Placental epithelial cell (primary cell): ENCODE results near the gene DISC1. TPM values are rescaled to one million over a fixed set of nuclear protein-coding genes. Genes with fewer than 3 reads are reported as not detected.

Experiments
- small RNA-seq: library from RNA; depleted of rRNA; stranded (forward); fragments of <200 nt; gene quantifications from one replicate; pipeline ENCODE3, GENCODE V24; 2012
- total RNA-seq: library from RNA; depleted of rRNA; stranded (reverse); fragments of >200 nt; gene quantifications from 2 replicates; pipeline ENCODE4 v1.2.3, GENCODE V29; 2012

Gene DISC1
- 6.6 and 13.7 TPM in 2 replicates for total RNA-seq

GRCh38 chr1:231626535-231626950, at the start of gene DISC1:
DISC1 (plus strand) TSS chr1:231626790; CDS start chr1:231626868, 78 bp downstream.

Small RNAs within 50 kb of the gene (small RNA-seq; reads per million reads assigned to genes)
- gene RF02102 = not detected
- not detected for gene RNU5A-5P

Other genes starting within 250 kb of the DISC1 start
- gene EGLN1, start 204.5 kb upstream of the DISC1 start, total RNA-seq = 45.5 and 71.6 TPM in 2 replicates
- 22.8 and 32.8 TPM in 2 replicates for gene TSNAX, start 98.1 kb upstream of the DISC1 start, total RNA-seq